ENCODE measurements around the gene CDH3. TPM values are rescaled to one million over a fixed set of nuclear protein-coding genes. Genes with fewer than 3 reads are reported as not detected.

The CDH3 gene
- polyA plus RNA-seq, 4 donors: 18.7 to 71.9 (median 58.2) TPM

GRCh38 chr16:68733570-68733969 lies 88.5 kb downstream of the CDH3 start:
- no peak for DNase-seq (ENCODE audit: low read depth in 4 of 4, low spot score in 3 of 4)

GRCh38 chr16:68734782-68735181 lies 89.7 kb downstream of the CDH3 start:
- DNase-seq (ENCODE audit: low read depth in 4 of 4, low spot score in 3 of 4): no peak

GRCh38 chr16:68736561-68736960 lies 91.5 kb downstream of the CDH3 start:
- no peak for DNase-seq (ENCODE audit: low read depth in 4 of 4, low spot score in 3 of 4)

GRCh38 chr16:68737046-68737729 lies 92.1 kb downstream of the CDH3 start, which contains the start of gene CDH1:
TSS of gene CDH1 (plus strand) at chr16:68737292. CDS start at chr16:68737416, 124 bp downstream.
- DNase-seq (ENCODE audit: low read depth in 4 of 4, low spot score in 3 of 4): no peak

- DNase-seq (ENCODE audit: low read depth in 4 of 4, low spot score in 3 of 4): no peak
Measured at GRCh38 chr16:68737730-68738629, 92.9 kb downstream of the CDH3 start.

GRCh38 chr16:68739964-68740627 lies 95.0 kb downstream of the CDH3 start:
- no peak for DNase-seq (ENCODE audit: low read depth in 4 of 4, low spot score in 3 of 4)

- no peak for DNase-seq (ENCODE audit: low read depth in 4 of 4, low spot score in 3 of 4)
Measured at GRCh38 chr16:68740628-68741346, 95.7 kb downstream of the CDH3 start.

GRCh38 chr16:68743664-68744063 lies 98.6 kb downstream of the CDH3 start:
- DNase-seq (ENCODE audit: low read depth in 4 of 4, low spot score in 3 of 4): no peak

GRCh38 chr16:68744744-68745280 lies 99.7 kb downstream of the CDH3 start:
- DNase-seq (ENCODE audit: low read depth in 4 of 4, low spot score in 3 of 4): peak in 1 of 4 donors; percentile 53

GRCh38 chr16:68746951-68747350 lies 101.8 kb downstream of the CDH3 start:
- no peak for DNase-seq (ENCODE audit: low read depth in 4 of 4, low spot score in 3 of 4)

GRCh38 chr16:68749432-68749831 lies 104.3 kb downstream of the CDH3 start:
- no peak for DNase-seq (ENCODE audit: low read depth in 4 of 4, low spot score in 3 of 4)

Other genes with a start within 250 kb of the CDH3 start
- gene SMPD3, start 196.8 kb upstream of the CDH3 start, polyA plus RNA-seq (ENCODE audit: insufficient read length in 4 of 4): 1 to 10 TPM; 1.1 to 2.7 (median 1.2) TPM
- 10 to 100 TPM; 38.4 to 43.2 (median 41.0) TPM for gene ZFP90, start 106.0 kb upstream of the CDH3 start, polyA plus RNA-seq (ENCODE audit: insufficient read length in 4 of 4)
- 100 to 1,000 TPM in 3 of 4 donors, 1 to 10 TPM in 1; 3.2 to 113 (median 101) TPM for gene CDH1, start 92.0 kb downstream of the CDH3 start, polyA plus RNA-seq (ENCODE audit: insufficient read length in 4 of 4)
- 1 to 10 TPM; 7.6 to 8.1 (median 7.7) TPM for gene TANGO6, start 198.2 kb downstream of the CDH3 start, polyA plus RNA-seq (ENCODE audit: insufficient read length in 4 of 4)

Data from left renal pelvis (tissue), 4 donors.